ENCODE results near the gene U2AF2. TPM values are rescaled to one million over a fixed set of nuclear protein-coding genes. Genes with fewer than 3 reads are reported as not detected.

U2AF2 gene
- total RNA-seq, 1 experiment from 2014 or later: 411 TPM

DNA sequence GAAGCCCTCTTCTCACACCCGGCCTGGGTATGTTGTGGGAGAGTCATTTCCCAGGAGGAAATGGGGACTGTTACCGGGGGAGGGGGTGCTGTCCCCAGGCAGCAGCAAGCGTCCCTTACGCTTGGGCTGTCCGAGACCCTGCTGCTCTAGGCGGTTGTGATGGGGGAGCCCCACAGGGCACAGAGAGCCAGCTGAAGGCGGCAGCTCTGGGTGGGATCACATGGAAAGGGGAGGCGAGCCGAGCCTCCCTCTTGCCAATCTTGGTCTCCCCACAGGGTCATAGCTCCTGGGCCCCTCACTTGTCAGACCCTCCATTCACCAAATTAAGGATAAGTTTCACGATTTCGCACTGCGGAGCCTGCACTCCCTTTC lies 42.2 kb downstream of the U2AF2 start:
- intact Hi-C loops (cut with micrococcal nuclease; ENCODE audit: unreplicated experiment): no loop called here
- no peaks in the 10 kb centered on the region for H3K9me3 ChIP-seq (ENCODE audit: low read depth, low read length, poor library complexity, severe bottlenecking)
- CTCF ChIA-PET: no interaction called here
- H3K27me3 ChIP-seq (replicated peaks; ENCODE audit: insufficient read depth, low read depth, low read length, poor library complexity): no peaks in the 10 kb centered on the region
- DNase-seq (ENCODE audit: low spot score): no peak
- TF ChIP-seq EZH2 (IDR thresholded peaks at IDR 0.05; ENCODE audit: borderline replicate concordance, low read depth, low read length, poor library complexity, severe bottlenecking): no peak
- TF ChIP-seq, protein P1, sequence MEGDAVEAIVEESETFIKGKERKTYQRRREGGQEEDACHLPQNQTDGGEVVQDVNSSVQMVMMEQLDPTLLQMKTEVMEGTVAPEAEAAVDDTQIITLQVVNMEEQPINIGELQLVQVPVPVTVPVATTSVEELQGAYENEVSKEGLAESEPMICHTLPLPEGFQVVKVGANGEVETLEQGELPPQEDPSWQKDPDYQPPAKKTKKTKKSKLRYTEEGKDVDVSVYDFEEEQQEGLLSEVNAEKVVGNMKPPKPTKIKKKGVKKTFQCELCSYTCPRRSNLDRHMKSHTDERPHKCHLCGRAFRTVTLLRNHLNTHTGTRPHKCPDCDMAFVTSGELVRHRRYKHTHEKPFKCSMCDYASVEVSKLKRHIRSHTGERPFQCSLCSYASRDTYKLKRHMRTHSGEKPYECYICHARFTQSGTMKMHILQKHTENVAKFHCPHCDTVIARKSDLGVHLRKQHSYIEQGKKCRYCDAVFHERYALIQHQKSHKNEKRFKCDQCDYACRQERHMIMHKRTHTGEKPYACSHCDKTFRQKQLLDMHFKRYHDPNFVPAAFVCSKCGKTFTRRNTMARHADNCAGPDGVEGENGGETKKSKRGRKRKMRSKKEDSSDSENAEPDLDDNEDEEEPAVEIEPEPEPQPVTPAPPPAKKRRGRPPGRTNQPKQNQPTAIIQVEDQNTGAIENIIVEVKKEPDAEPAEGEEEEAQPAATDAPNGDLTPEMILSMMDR (conservative IDR thresholded peaks at IDR 0.05; ENCODE audit: low read depth, low read length): no peak
- no TSS peak for BruUV-seq (replicated peaks)
- no peak overlapping the region for H3K27ac ChIP-seq (ENCODE audit: low read depth, low read length, poor library complexity, severe bottlenecking)
- H3K4me3 ChIP-seq (ENCODE audit: low read depth, low read length, poor library complexity, severe bottlenecking): no peak overlapping the region
- no peaks in the 10 kb centered on the region for H3K4me1 ChIP-seq (ENCODE audit: insufficient read depth, low read length, poor library complexity, severe bottlenecking)
- POLR2A ChIA-PET (ENCODE audit: low non-redundant PET): no interaction called here
- H3K36me3 ChIP-seq (ENCODE audit: insufficient read depth, low read length, poor library complexity, severe bottlenecking): peaks cover 32% of the 10 kb centered on the region

DNA sequence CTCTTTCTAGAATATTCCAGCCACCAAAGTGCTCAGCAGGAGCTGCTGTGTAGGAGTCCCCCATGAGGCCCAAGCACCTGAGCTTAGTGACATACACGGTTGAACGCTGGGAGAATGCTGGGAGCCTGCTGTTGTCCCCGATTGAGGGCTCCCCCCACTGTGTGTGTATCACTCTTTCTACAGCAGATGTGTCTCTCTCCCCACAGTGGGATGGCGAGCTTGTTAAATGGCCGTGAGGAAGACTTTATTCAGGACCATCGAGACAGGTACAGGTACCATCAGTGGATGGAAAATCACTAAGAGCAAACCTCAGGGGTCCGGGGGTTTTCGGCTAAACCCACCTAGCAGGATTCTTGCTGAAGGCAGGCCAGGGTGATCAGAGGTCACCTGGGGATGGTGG lies 42.9 kb downstream of the U2AF2 start:
- no peak overlapping the region for H3K4me3 ChIP-seq (ENCODE audit: low read depth, low read length, poor library complexity, severe bottlenecking)
- ChIA-PET CTCF (no interaction called here), POLR2A (ENCODE audit: low non-redundant PET) (no interaction called here)
- intact Hi-C loops (cut with micrococcal nuclease; ENCODE audit: unreplicated experiment): no loop called here
- H3K9me3 ChIP-seq (ENCODE audit: low read depth, low read length, poor library complexity, severe bottlenecking): no peaks in the 10 kb centered on the region
- H3K4me1 ChIP-seq (ENCODE audit: insufficient read depth, low read length, poor library complexity, severe bottlenecking): no peaks in the 10 kb centered on the region
- peaks cover 30% of the 10 kb centered on the region for H3K36me3 ChIP-seq (ENCODE audit: insufficient read depth, low read length, poor library complexity, severe bottlenecking)
- no peak overlapping the region for H3K27ac ChIP-seq (ENCODE audit: low read depth, low read length, poor library complexity, severe bottlenecking)
- no peaks in the 10 kb centered on the region for H3K27me3 ChIP-seq (replicated peaks; ENCODE audit: insufficient read depth, low read depth, low read length, poor library complexity)
- no peak for DNase-seq (ENCODE audit: low spot score)
- BruUV-seq (replicated peaks): no TSS peak
- TF ChIP-seq, protein P1 (conservative IDR thresholded peaks at IDR 0.05; ENCODE audit: low read depth, low read length): no peak
- TF ChIP-seq EZH2 (IDR thresholded peaks at IDR 0.05; ENCODE audit: borderline replicate concordance, low read depth, low read length, poor library complexity, severe bottlenecking): no peak

DNA sequence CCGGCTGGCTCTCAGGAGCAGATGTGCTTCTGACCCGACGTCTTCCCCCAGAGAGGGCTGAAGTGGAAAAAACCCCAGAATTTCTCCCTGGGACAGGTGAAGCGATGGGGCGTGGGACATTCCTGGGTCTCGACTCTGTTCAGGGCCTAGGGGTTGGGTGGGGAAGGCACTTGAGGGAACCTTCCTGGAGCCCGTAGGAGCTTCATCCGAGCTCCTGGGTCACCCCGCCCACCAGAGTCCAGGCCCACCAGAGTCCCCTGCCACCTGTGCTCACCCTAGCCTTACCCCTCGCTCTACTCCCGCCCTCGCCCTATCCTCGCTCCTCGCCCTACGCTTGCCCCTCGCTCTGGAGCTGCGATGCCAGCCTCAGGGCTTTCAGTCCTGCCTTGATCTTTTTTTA lies 43.4 kb downstream of the U2AF2 start:
- POLR2A ChIA-PET (ENCODE audit: low non-redundant PET): no interaction called here
- TF ChIP-seq, protein P1 (conservative IDR thresholded peaks at IDR 0.05; ENCODE audit: low read depth, low read length): no peak
- no peak for TF ChIP-seq EZH2 (IDR thresholded peaks at IDR 0.05; ENCODE audit: borderline replicate concordance, low read depth, low read length, poor library complexity, severe bottlenecking)
- intact Hi-C loops (cut with micrococcal nuclease; ENCODE audit: unreplicated experiment): no loop called here
- H3K9me3 ChIP-seq (ENCODE audit: low read depth, low read length, poor library complexity, severe bottlenecking): no peaks in the 10 kb centered on the region
- H3K27ac ChIP-seq (ENCODE audit: low read depth, low read length, poor library complexity, severe bottlenecking): no peak overlapping the region
- no peak overlapping the region for H3K4me3 ChIP-seq (ENCODE audit: low read depth, low read length, poor library complexity, severe bottlenecking)
- CTCF ChIA-PET: no interaction called here
- H3K27me3 ChIP-seq (replicated peaks; ENCODE audit: insufficient read depth, low read depth, low read length, poor library complexity): no peaks in the 10 kb centered on the region
- no TSS peak for BruUV-seq (replicated peaks)
- no peaks in the 10 kb centered on the region for H3K4me1 ChIP-seq (ENCODE audit: insufficient read depth, low read length, poor library complexity, severe bottlenecking)
- H3K36me3 ChIP-seq (ENCODE audit: insufficient read depth, low read length, poor library complexity, severe bottlenecking): peaks cover 24% of the 10 kb centered on the region
- no peak for DNase-seq (ENCODE audit: low spot score)
